K562 (cell line): ENCODE measurements around the gene SAP25. TPM values are rescaled to one million over a fixed set of nuclear protein-coding genes. Genes with fewer than 3 reads are reported as not detected.

Experiments
- ATAC-seq: fragments of 200-7000 bp; cut with Tn5 transposase; 3 replicates; pipeline ENCODE4 v1.9.1; 2020; ENCODE audit warnings: moderate library complexity
- BruUV-seq: library from RNA; stranded (reverse); fragments of 400-500 nt; replicated peaks from 2 replicates; lab custom pipeline; 2021; lab: Mats Ljungman, UMichigan
- CTCF ChIA-PET: fragments of 300-600 bp; formaldehyde crosslinking; extraction: SDS; loops from one replicate; lab custom pipeline; 2021; ENCODE audit warnings: low intra/inter-chr PET ratio; lab: Yijun Ruan, JAX
- POLR2A ChIA-PET: fragments of 300-600, 350-650 bp; sonication (Branson Sonifier 250); formaldehyde crosslinking; extraction: SDS; loops from one replicate; lab custom pipeline; 2021; ENCODE audit warnings: antibody characterized with exemption, inconsistent platforms; lab: Yijun Ruan, JAX
- DNase-seq, 4 experiments: peaks; one replicate each; pipeline versions ENCODE4 v3.0.0 to v3.0.0-alpha.2; 2011 to 2018; ENCODE audit warnings: low spot score in 3 of 4, mixed read lengths in 3 of 4; ENCODE audit errors: extremely low read depth in 1 of 4
- FAIRE-seq: peaks from 2 replicates; lab custom pipeline; 2011; peaks lifted over from hg19 to GRCh38; lab: Jason Lieb, UNC
- H2AFZ ChIP-seq: 2 replicates; pipeline ENCODE4 v1.6.0; 2011; ENCODE audit warnings: low read depth, low read length, control low read depth, inconsistent platforms
- H3K27ac ChIP-seq: fragments of 200-600 bp; 3 replicates; pipeline ENCODE4 v1.8.0; 2011; ENCODE audit warnings: low read depth, mild to moderate bottlenecking, control low read depth, inconsistent platforms, low read length, moderate library complexity, mixed read lengths; ENCODE audit errors: extremely low read depth
- H3K27me3 ChIP-seq, 2 experiments: fragments of 300-600 bp in 1 of 2; 2 replicates in 1 of 2; 3 replicates in 1 of 2; pipeline versions ENCODE4 v1.6.0 to v1.8.0; 2011; ENCODE audit warnings: inconsistent platforms in 2 of 2, low read length in 2 of 2, mild to moderate bottlenecking in 1 of 2, mixed read lengths in 1 of 2, moderate library complexity in 1 of 2; ENCODE audit not compliant: control insufficient read depth in 2 of 2, insufficient read depth in 2 of 2
- H3K36me3 ChIP-seq: fragments of 300-600 bp; 3 replicates; pipeline ENCODE4 v1.8.0; 2011; ENCODE audit warnings: mild to moderate bottlenecking, low read length, inconsistent platforms; ENCODE audit not compliant: control insufficient read depth, insufficient read depth
- H3K4me1 ChIP-seq, 2 experiments: fragments of 200-600 bp in 1 of 2; replicated peaks in 1 of 2; 2 replicates in 1 of 2; 3 replicates in 1 of 2; pipeline versions ENCODE4 v1.5.1 to v1.8.0; 2011; ENCODE audit warnings: inconsistent platforms in 2 of 2, low read length in 2 of 2, mild to moderate bottlenecking in 1 of 2, mixed read lengths in 1 of 2, moderate library complexity in 1 of 2; ENCODE audit not compliant: control insufficient read depth in 2 of 2, insufficient read depth in 2 of 2
- H3K4me2 ChIP-seq: 2 replicates; pipeline ENCODE4 v1.6.1; 2011; ENCODE audit warnings: low read length, control low read depth, inconsistent platforms, mixed read lengths; ENCODE audit not compliant: insufficient read depth
- H3K4me3 ChIP-seq: fragments of 200-600 bp; sonication (generic), shearing (Covaris generic); 2 replicates; pipeline ENCODE4 v1.5.1; 2016; ENCODE audit warnings: control low read depth, inconsistent platforms
- H3K79me2 ChIP-seq: fragments of 200-600 bp; 3 replicates; pipeline ENCODE4 v1.8.0; 2011; ENCODE audit warnings: low read length, inconsistent platforms; ENCODE audit not compliant: control insufficient read depth, insufficient read depth
- H3K9ac ChIP-seq, 2 experiments: 2 replicates each; pipeline versions ENCODE4 v1.6.0 to v1.6.1; 2011; ENCODE audit warnings: low read depth in 2 of 2, low read length in 2 of 2, control low read depth in 1 of 2, inconsistent platforms in 1 of 2, mild to moderate bottlenecking in 1 of 2, mixed read lengths in 1 of 2; ENCODE audit not compliant: insufficient read depth in 1 of 2
- H3K9me1 ChIP-seq: one replicate; pipeline ENCODE4 v1.6.0; 2011; ENCODE audit warnings: inconsistent platforms, mild to moderate bottlenecking, low read length, moderate library complexity; ENCODE audit not compliant: control insufficient read depth, insufficient read depth
- H3K9me3 ChIP-seq: replicated peaks from 2 replicates; pipeline ENCODE4 v1.5.1; 2011; ENCODE audit warnings: low read depth, low read length, inconsistent platforms; ENCODE audit not compliant: control insufficient read depth, insufficient read depth
- H4K20me1 ChIP-seq: replicated peaks from 2 replicates; pipeline ENCODE4 v1.6.1; 2011; ENCODE audit warnings: low read length, inconsistent platforms, mixed read lengths; ENCODE audit not compliant: control insufficient read depth, insufficient read depth
- C11orf30 ChIP-seq: fragments of 450-650 bp; IDR thresholded peaks from 2 replicates; pipeline ENCODE4 v1.6.1; 2016; ENCODE audit warnings: low read depth, mild to moderate bottlenecking
- CREB1 ChIP-seq, 2 experiments: sonication (generic) in 1 of 2; formaldehyde crosslinking in 1 of 2; IDR thresholded peaks; 2 replicates each; pipeline versions ENCODE4 v1.6.1 to v1.8.0; 2012 to 2022; ENCODE audit warnings: inconsistent platforms in 1 of 2, mild to moderate bottlenecking in 1 of 2, missing genetic modification reagents in 1 of 2, moderate library complexity in 1 of 2
- TSHZ1 ChIP-seq: fragments of 250-450 bp; sonication (Bioruptor Pico); IDR thresholded peaks from 2 replicates; pipeline ENCODE4 v1.4.0; 2020; ENCODE audit warnings: mild to moderate bottlenecking, moderate library complexity
- YY1 ChIP-seq, 3 experiments: IDR thresholded peaks; 2 replicates each; pipeline ENCODE4 v1.6.1; 2011; ENCODE audit warnings: low read length in 2 of 3, mild to moderate bottlenecking in 2 of 3, moderate library complexity in 2 of 3, borderline replicate concordance in 1 of 3, control low read depth in 1 of 3, low read depth in 1 of 3; ENCODE audit not compliant: insufficient read depth in 3 of 3, insufficient replicate concordance in 2 of 3, control insufficient read depth in 1 of 3, insufficient read length in 1 of 3; ENCODE audit errors: extremely low read depth in 1 of 3
- ZNF316 ChIP-seq: fragments of 450-650 bp; IDR thresholded peaks from 2 replicates; pipeline ENCODE4 v1.6.1; 2016
- ZNF384 ChIP-seq: IDR thresholded peaks from 2 replicates; pipeline ENCODE4 v1.6.1; 2012; ENCODE audit warnings: low read depth, low read length, improper control_type of control experiment
- WGBS: fragments of 100-300 bp; shearing (Covaris generic); methylation state at CpG from one replicate; pipeline ENCODE4 v1.1.6; 2016; ENCODE audit warnings: low coverage, mixed read lengths; ENCODE audit not compliant: insufficient coverage; ENCODE audit errors: missing lambda C conversion rate; 5-methylcytosine and 5-hydroxymethylcytosine counted together
- in situ Hi-C: fragments of 300-500 bp; cut with MboI; formaldehyde crosslinking; loops from 4 replicates; pipeline ENCODE4 v1.15.0; 2018; ENCODE audit warnings: inconsistent platforms, mixed read lengths
- intact Hi-C: fragments of 100-400 bp; cut with micrococcal nuclease; formaldehyde crosslinking; loops from 2 replicates; pipeline ENCODE4 v1.14.2; 2022
- polyA plus RNA-seq, 8 experiments: library from polyadenylated mRNA; depleted of rRNA in 4 of 8; stranded (reverse) in 5 of 8; unstranded in 3 of 8; fragments of >200 nt; fragmentation: Nextera tagmentation in 2 of 8; fragmentation: Illumina TruSeq in 1 of 8; extraction: Ambion mirVana in 2 of 8; extraction: Trizol in 1 of 8; gene quantifications; 2 replicates each; pipeline versions ENCODE4 v1.2.1 to v1.2.3, GENCODE V29; 2011 to 2014; ENCODE audit warnings: inconsistent platforms in 1 of 8, missing spikeins in 1 of 8
- total RNA-seq, 7 experiments: library from RNA; depleted of rRNA in 6 of 7; stranded (reverse); fragments of >200 nt in 6 of 7; fragmentation: Illumina TruSeq in 2 of 7; extraction: Trizol in 2 of 7; gene quantifications; 2 replicates each; pipeline versions ENCODE4 v1.2.1 to v1.2.3, GENCODE V29; 2011 to 2021; ENCODE audit warnings: low replicate concordance in 1 of 7

Gene SAP25
- total and polyA plus RNA-seq, 9 of the 15 experiments (the other 6 are each of a cell fraction or from before 2014, with no cell fraction given): 0.13 to 5.3 (median 0.78) TPM; not detected in 1

- in situ Hi-C loops: no loop called here
- 60% methylated on average over 4 of the region's 4 CpGs for WGBS
- Histone ChIP-seq H3K4me1 (peaks cover 19 to 35% of the 10 kb centered on the region in 2 experiments), H3K9ac (peak overlapping the region in 1 of 2 experiments; percentile 77; a peak in 1 of 4 replicates), H3K79me2 (no peaks in the 10 kb centered on the region), H3K4me3 (no peak overlapping the region), H3K9me1 (peaks cover 5% of the 10 kb centered on the region), H3K36me3 (no peaks in the 10 kb centered on the region), H3K4me2 (no peak overlapping the region), H2AFZ (peak overlapping the region; percentile 75), H3K9me3 (no peaks in the 10 kb centered on the region), H3K27ac (peak overlapping the region; percentile 33; the same call in 1 of the 3 replicates), H4K20me1 (no peaks in the 10 kb centered on the region), H3K27me3 (no peaks in the 10 kb centered on the region)
- TF ChIP-seq ZNF384 (peak; percentile 38; the same call in 1 of the 2 replicates), YY1 (IDR thresholded peaks at IDR 0.05; ENCODE audit: borderline replicate concordance in 1 of 3, control insufficient read depth in 1 of 3, extremely low read depth in 1 of 3, insufficient read depth in 3 of 3, insufficient read length in 1 of 3, insufficient replicate concordance in 2 of 3, low read depth in 1 of 3, low read length in 2 of 3) (peak in 1 of 3 experiments; percentile 76), TSHZ1 (CRISPR knock-in tag) (no peak), ZNF316 (peak; percentile 75), C11orf30 (0 out of 2 replicates have a peak, but pooled peaks have one; percentile 18), CREB1 (IDR thresholded peaks at IDR 0.05) (no peak), CREB1 (CRISPR knock-in tag; IDR thresholded peaks at IDR 0.05) (no peak)
- peak; percentile 37 for FAIRE-seq
- CTCF ChIA-PET: no interaction called here
- no TSS peak for BruUV-seq
- no peak for DNase-seq
- intact Hi-C loops: no loop called here
- no peak for ATAC-seq
- POLR2A ChIA-PET: interaction anchor here (1.0 to 1.3 kb wide), 2 partner anchors 12 to 14 kb away, joined by 3 read pairs; partner anchors contain the start of gene MOSPD3
These were observed 24.7 kb upstream of the SAP25 start for GRCh38 chr7:100598425-100598824.
